Brain microvascular endothelial cell (primary cell): ENCODE data around the gene RMRP.

Experiments
- DNase-seq: peaks from one replicate; pipeline ENCODE4 v3.0.0-alpha.2; 2020
- H3K27ac ChIP-seq: fragments of 250-450 bp; sonication (Bioruptor Pico); 2 replicates; pipeline ENCODE4 v1.5.1; 2020; ENCODE audit warnings: mild to moderate bottlenecking, moderate library complexity
- H3K27me3 ChIP-seq: fragments of 250-450 bp; sonication (Bioruptor Pico); replicated peaks from 2 replicates; pipeline ENCODE4 v1.5.1; 2020; ENCODE audit warnings: mild to moderate bottlenecking
- H3K36me3 ChIP-seq: fragments of 250-450 bp; sonication (Bioruptor Pico); replicated peaks from 2 replicates; pipeline ENCODE4 v1.5.1; 2020; ENCODE audit warnings: mild to moderate bottlenecking
- H3K4me3 ChIP-seq: 2 replicates; pipeline ENCODE4 v1.5.1; 2011; ENCODE audit warnings: low read depth, mild to moderate bottlenecking, control low read depth, low read length, moderate library complexity
- in situ Hi-C: cut with HindIII; loops from 2 replicates; pipeline ENCODE4 v1.10.0; 2017; ENCODE audit warnings: low sequenced_read_pairs, low pct_ligation_motif_present
- TF ChIP-seq, protein P1 (sequence below): IDR thresholded peaks from 2 replicates; pipeline ENCODE4 v1.5.1; 2011; ENCODE audit warnings: low read depth, mild to moderate bottlenecking, moderate library complexity, low read length, control low read depth, inconsistent platforms; ENCODE audit errors: missing control alignments

Gene RMRP

DNA sequence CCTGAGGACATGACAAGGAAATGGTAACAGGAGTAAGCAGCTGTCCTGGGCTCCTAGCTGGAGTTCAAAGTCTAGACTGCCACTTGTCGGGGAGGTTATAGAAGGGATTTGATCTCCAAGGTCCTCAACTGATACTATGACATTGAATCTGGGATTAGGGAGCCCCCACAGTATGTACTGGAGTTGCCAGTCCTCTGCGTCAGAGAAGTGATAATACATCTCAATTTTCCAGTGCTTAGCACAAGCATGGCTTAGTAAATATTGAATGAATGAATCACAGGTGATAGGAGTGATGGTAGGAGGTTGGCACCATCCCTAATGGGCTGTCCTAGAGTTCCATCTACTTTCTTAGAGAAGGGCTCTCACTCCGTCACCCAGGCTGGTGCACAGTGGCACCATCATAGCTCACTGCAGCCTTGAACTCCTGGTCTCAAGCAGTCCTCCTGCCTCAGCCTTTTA, 38.2 kb upstream of the RMRP start:
- peak overlapping the region; percentile 20 for H3K27ac ChIP-seq
- H3K27me3 ChIP-seq = no peaks in the 10 kb centered on the region
- no peak for DNase-seq
- TF ChIP-seq, protein P1, sequence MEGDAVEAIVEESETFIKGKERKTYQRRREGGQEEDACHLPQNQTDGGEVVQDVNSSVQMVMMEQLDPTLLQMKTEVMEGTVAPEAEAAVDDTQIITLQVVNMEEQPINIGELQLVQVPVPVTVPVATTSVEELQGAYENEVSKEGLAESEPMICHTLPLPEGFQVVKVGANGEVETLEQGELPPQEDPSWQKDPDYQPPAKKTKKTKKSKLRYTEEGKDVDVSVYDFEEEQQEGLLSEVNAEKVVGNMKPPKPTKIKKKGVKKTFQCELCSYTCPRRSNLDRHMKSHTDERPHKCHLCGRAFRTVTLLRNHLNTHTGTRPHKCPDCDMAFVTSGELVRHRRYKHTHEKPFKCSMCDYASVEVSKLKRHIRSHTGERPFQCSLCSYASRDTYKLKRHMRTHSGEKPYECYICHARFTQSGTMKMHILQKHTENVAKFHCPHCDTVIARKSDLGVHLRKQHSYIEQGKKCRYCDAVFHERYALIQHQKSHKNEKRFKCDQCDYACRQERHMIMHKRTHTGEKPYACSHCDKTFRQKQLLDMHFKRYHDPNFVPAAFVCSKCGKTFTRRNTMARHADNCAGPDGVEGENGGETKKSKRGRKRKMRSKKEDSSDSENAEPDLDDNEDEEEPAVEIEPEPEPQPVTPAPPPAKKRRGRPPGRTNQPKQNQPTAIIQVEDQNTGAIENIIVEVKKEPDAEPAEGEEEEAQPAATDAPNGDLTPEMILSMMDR = no peak
- H3K4me3 ChIP-seq = no peak overlapping the region
- H3K36me3 ChIP-seq = peaks cover 58% of the 10 kb centered on the region
- in situ Hi-C loops = no loop called here

DNA sequence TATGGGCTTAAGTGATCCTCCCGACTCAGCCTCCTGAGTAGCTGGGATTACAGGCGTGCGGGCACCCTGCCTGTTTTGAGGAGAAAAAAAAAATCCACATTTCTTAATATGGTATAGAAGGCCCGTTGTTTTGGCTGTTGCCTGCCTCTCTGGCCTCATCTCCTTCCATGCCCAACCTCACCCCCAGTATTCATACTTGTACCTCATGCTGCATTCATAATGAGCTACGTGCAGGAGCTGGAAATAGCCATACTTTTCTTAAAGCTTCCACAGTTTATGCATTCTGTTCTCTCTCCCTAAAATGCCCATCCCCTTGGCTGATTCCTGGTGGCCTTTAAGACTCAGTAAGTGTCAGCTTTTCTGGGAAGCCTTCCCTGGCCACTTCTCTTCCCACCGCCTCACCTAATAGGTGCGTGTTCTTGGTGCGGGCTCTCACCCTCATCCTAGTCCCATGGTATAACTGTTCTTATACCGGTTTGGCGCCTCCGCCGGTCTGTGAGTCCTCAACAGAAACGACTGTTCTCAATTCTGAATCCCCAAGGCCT, 34.0 kb upstream of the RMRP start:
- no peak overlapping the region for H3K4me3 ChIP-seq
- in situ Hi-C loops = no loop called here
- DNase-seq = no peak
- H3K36me3 ChIP-seq = peaks cover 36% of the 10 kb centered on the region
- peak overlapping the region; percentile 79 for H3K27ac ChIP-seq
- TF ChIP-seq, protein P1 = no peak
- H3K27me3 ChIP-seq = no peaks in the 10 kb centered on the region

DNA sequence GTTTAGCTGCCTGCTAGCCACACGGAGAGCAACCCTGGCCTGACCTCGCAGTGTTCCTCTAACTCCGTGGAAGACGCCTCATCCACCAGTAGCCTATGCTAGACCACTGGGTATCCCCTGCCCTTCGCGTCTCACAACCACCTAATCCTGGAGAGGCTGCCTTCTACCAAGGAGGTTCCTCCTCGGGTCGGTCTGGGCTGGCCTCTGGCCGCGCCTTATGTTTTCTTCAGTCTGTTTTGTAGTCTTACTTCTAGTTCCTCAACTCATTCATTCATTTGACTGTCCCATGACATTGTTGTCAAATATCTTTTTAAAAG, 33.5 kb upstream of the RMRP start:
- in situ Hi-C loops = no loop called here
- H3K36me3 ChIP-seq = peaks cover 33% of the 10 kb centered on the region
- DNase-seq = no peak
- H3K4me3 ChIP-seq = peak overlapping the region; percentile 90
- TF ChIP-seq, protein P1 = no peak
- no peaks in the 10 kb centered on the region for H3K27me3 ChIP-seq
- H3K27ac ChIP-seq = peak overlapping the region; percentile 79

DNA sequence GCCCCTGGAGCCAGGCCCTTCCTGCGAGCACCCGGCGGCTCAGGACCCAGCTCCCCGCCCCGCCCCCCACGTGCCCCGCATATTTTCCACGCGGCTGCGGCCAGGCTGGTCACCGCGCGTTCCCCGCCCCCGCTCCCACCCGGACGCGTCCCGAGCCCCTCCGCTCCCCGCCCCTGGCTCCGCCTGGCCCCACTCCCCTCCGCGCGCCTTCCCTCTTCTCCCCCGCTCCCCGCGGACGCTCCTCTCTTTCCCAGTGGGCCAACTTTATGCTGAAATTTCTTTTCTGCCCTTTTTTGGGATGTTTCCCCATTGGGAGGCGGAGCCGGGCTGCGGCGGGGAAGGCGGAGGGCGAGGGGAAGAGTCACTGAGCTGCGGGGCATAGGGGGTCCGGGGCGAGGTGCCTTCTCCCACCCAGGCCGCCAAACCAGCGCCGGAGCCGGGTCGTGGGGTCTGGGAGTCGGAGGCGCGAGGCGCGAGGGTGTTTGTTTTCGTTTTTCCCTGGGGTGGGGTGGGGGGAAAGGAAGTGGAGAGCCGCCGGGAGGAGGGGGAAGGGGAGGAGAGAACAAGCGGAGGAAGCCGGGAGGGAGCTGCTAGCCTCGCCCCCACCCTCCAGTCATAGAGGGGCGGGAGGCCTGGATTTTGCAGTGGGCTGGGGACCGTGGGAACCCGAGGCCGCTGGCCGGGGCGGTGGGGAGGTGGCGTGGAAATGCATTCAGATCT, 33.0 kb upstream of the RMRP start:
- H3K36me3 ChIP-seq = peaks cover 33% of the 10 kb centered on the region
- in situ Hi-C loops = no loop called here
- peak overlapping the region; percentile 79 for H3K27ac ChIP-seq
- H3K27me3 ChIP-seq = no peaks in the 10 kb centered on the region
- peak; percentile 79 for DNase-seq
- H3K4me3 ChIP-seq = peak overlapping the region; percentile 90
- TF ChIP-seq, protein P1 = no peak

GRCh38 chr9:35690294-35690613, 32.4 kb upstream of the RMRP start:
- peak overlapping the region; percentile 90 for H3K4me3 ChIP-seq
- DNase-seq = no peak
- H3K36me3 ChIP-seq = peaks cover 33% of the 10 kb centered on the region
- H3K27me3 ChIP-seq = no peaks in the 10 kb centered on the region
- TF ChIP-seq, protein P1 = no peak
- in situ Hi-C loops = no loop called here
- peak overlapping the region; percentile 79 for H3K27ac ChIP-seq
